IPS-11a (cell line): ENCODE results near the gene SAMSN1.

Source experiments
- H3K4me3 ChIP-seq: one replicate; pipeline ENCODE4 v1.5.1; 2013; ENCODE audit warnings: low read depth, low read length, control low read depth

Gene SAMSN1

GRCh38 chr21:14545906-14546480, at the start of gene SAMSN1:
Gene SAMSN1 (minus strand): TSS chr21:14546315. CDS start chr21:14546261, 54 bp downstream.
- H3K4me3 ChIP-seq, result no peak within 1 kb of the TSS

- no peak overlapping the region for H3K4me3 ChIP-seq
These were observed 49.3 kb upstream of the SAMSN1 start for GRCh38 chr21:14595449-14595848.

GRCh38 chr21:14594967-14595366, 48.9 kb upstream of the SAMSN1 start:
- no peak overlapping the region for H3K4me3 ChIP-seq

GRCh38 chr21:14593230-14593629, 47.1 kb upstream of the SAMSN1 start:
- no peak overlapping the region for H3K4me3 ChIP-seq

GRCh38 chr21:14592296-14593000, 46.3 kb upstream of the SAMSN1 start:
- no peak overlapping the region for H3K4me3 ChIP-seq

GRCh38 chr21:14591882-14592281, 45.8 kb upstream of the SAMSN1 start:
- H3K4me3 ChIP-seq, result no peak overlapping the region

- H3K4me3 ChIP-seq, result no peak overlapping the region
These were observed 45.3 kb upstream of the SAMSN1 start for GRCh38 chr21:14591377-14591776.

GRCh38 chr21:14589855-14590563, 43.9 kb upstream of the SAMSN1 start:
- H3K4me3 ChIP-seq, result no peak overlapping the region

- no peak overlapping the region for H3K4me3 ChIP-seq
These were observed 41.2 kb upstream of the SAMSN1 start for GRCh38 chr21:14587266-14587665.

GRCh38 chr21:14585122-14585521, 39.0 kb upstream of the SAMSN1 start:
- H3K4me3 ChIP-seq, result no peak overlapping the region

GRCh38 chr21:14584357-14585095, 38.4 kb upstream of the SAMSN1 start:
- H3K4me3 ChIP-seq, result no peak overlapping the region

- no peak overlapping the region for H3K4me3 ChIP-seq
These were observed 37.6 kb upstream of the SAMSN1 start for GRCh38 chr21:14583629-14584255.

GRCh38 chr21:14582934-14583628, 37.0 kb upstream of the SAMSN1 start:
- no peak overlapping the region for H3K4me3 ChIP-seq

- H3K4me3 ChIP-seq, result no peak overlapping the region
These were observed 35.9 kb upstream of the SAMSN1 start for GRCh38 chr21:14581902-14582457.

- H3K4me3 ChIP-seq, result no peak overlapping the region
These were observed 27.1 kb upstream of the SAMSN1 start for GRCh38 chr21:14573244-14573643.

GRCh38 chr21:14572204-14572780, 26.2 kb upstream of the SAMSN1 start:
- no peak overlapping the region for H3K4me3 ChIP-seq

- H3K4me3 ChIP-seq, result no peak overlapping the region
These were observed 23.8 kb upstream of the SAMSN1 start for GRCh38 chr21:14569868-14570267.

GRCh38 chr21:14569026-14569621, 23.0 kb upstream of the SAMSN1 start:
- no peak overlapping the region for H3K4me3 ChIP-seq
